GM12891 (cell line): ENCODE measurements around the gene CAVIN1.

Experiments used
- POLR2AphosphoS5 ChIP-seq: IDR thresholded peaks from 2 replicates; pipeline ENCODE4 v1.6.1; 2011; ENCODE audit warnings: low read depth, low read length, control low read depth
- TAF1 ChIP-seq: IDR thresholded peaks from 2 replicates; pipeline ENCODE4 v1.6.1; 2011; ENCODE audit warnings: low read depth, low read length, control low read depth

DNA sequence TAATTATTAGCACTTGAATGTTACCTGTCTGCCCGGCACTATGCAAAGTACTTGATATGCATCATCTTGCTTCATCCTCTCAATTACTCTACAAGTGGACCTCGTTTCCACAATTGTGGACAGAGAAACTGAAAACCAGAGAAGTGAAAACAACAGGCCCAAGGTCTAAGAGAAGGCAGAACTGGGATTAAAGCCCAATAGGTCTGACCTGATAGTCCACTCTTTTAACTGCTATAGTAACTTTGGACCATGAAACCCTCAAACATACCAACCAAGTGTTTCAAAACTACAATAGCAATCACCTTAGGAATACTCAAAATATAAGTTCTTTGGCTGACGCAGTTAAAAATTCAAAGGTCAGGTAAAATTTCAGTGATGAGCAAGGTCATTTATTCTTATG is 42.1 kb downstream of the CAVIN1 start:
- TF ChIP-seq POLR2AphosphoS5 = no peak
- no peak for TF ChIP-seq TAF1
